ENCODE results near the gene PRDM11.

DNA sequence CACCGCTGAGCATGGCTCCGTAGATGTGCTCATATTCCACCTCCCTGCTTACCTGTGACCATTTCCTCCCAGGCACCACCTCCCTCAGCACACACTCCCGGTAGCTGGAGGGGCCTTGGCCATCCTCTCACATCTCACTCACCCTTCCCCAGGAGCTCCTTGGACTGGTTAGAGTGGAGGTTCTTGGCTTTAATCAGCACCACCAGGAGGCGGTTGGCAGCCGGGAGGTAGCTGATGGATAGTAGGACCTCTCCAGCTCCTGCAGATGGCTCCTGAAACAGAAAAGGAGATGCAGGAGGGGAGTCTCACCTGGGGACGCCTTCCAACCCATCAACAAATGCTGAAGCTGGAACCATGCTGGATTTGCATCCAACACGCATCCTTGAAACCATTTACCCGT lies 99.8 kb downstream of the PRDM11 start:
- TF ChIP-seq, protein P1, sequence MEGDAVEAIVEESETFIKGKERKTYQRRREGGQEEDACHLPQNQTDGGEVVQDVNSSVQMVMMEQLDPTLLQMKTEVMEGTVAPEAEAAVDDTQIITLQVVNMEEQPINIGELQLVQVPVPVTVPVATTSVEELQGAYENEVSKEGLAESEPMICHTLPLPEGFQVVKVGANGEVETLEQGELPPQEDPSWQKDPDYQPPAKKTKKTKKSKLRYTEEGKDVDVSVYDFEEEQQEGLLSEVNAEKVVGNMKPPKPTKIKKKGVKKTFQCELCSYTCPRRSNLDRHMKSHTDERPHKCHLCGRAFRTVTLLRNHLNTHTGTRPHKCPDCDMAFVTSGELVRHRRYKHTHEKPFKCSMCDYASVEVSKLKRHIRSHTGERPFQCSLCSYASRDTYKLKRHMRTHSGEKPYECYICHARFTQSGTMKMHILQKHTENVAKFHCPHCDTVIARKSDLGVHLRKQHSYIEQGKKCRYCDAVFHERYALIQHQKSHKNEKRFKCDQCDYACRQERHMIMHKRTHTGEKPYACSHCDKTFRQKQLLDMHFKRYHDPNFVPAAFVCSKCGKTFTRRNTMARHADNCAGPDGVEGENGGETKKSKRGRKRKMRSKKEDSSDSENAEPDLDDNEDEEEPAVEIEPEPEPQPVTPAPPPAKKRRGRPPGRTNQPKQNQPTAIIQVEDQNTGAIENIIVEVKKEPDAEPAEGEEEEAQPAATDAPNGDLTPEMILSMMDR (conservative IDR thresholded peaks at IDR 0.05): no peak
- TF ChIP-seq ZFX (IDR thresholded peaks at IDR 0.05): no peak

Measured in C4-2B (cell line).